ENCODE measurements around the gene PKN1. TPM values are rescaled to one million over a fixed set of nuclear protein-coding genes. Genes with fewer than 3 reads are reported as not detected.
A peak's percentile ranks its signal among the peaks of the same experiment; 100 is the strongest.

PKN1 gene
- total RNA-seq, 4 donors from 2014 or later: 56.2 to 129 (median 82.4) TPM

DNA sequence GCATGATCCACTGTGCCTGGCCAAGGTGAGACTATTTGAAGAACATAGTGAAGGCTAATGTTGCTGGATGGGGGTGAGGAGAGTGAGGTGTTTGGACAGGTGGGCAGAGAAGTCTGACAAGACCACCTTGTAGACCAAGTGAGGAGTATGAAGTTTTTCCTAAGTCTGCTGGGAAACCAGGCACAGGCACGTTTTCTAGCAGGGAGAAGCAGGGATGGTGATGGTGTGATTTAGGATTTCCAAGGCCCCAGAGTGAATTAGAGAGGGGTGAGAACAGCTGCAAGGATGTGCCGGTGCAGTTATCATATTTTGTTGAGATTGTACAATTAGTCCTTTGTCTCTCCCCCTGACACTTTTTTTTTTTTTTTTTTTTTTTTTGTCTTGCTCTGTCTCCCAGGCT lies 5.6 kb upstream of the PKN1 start:
- H3K36me3 ChIP-seq: no peaks in the 10 kb centered on the region
- intact Hi-C loops (cut with DNase I; ENCODE audit: low total_unique reads): no loop called here

DNA sequence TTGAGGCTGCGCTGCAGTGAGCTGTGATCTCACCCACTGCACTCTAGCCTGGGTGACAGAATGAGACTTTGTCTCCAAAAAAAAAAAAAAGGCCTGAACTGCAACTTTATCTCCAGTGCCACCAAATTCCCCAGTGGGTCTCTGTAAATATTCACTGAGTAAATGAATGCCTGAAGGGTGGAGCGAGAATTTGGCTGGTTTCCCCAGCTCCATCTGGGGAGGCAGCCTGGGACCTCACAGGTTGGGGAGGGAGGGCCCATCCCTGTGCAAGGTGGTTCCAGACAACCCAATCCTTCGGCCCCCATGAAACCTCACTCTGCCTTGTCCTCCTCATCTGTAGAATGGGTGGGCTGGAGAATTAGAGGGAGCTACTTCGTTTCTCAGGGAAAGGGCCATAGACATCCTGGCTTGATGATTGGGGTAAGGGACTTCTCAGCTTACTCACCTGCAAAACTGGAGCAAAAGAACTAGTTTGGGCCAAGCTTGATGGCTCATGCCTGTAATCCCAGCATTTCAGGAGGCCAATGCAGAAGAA lies 4.2 kb upstream of the PKN1 start:
- no peak overlapping the region for H3K27ac ChIP-seq
- H3K9me3 ChIP-seq: no peaks in the 10 kb centered on the region
- intact Hi-C loops (cut with DNase I; ENCODE audit: low total_unique reads): no loop called here
- no peak for TF ChIP-seq POLR2A (IDR thresholded peaks at IDR 0.05)
- TF ChIP-seq, protein P1, sequence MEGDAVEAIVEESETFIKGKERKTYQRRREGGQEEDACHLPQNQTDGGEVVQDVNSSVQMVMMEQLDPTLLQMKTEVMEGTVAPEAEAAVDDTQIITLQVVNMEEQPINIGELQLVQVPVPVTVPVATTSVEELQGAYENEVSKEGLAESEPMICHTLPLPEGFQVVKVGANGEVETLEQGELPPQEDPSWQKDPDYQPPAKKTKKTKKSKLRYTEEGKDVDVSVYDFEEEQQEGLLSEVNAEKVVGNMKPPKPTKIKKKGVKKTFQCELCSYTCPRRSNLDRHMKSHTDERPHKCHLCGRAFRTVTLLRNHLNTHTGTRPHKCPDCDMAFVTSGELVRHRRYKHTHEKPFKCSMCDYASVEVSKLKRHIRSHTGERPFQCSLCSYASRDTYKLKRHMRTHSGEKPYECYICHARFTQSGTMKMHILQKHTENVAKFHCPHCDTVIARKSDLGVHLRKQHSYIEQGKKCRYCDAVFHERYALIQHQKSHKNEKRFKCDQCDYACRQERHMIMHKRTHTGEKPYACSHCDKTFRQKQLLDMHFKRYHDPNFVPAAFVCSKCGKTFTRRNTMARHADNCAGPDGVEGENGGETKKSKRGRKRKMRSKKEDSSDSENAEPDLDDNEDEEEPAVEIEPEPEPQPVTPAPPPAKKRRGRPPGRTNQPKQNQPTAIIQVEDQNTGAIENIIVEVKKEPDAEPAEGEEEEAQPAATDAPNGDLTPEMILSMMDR (IDR thresholded peaks at IDR 0.05): no peak
- no peaks in the 10 kb centered on the region for H3K4me1 ChIP-seq
- H3K36me3 ChIP-seq: no peaks in the 10 kb centered on the region
- no peak for DNase-seq
- no peak overlapping the region for H3K4me3 ChIP-seq
- no peaks in the 10 kb centered on the region for H3K27me3 ChIP-seq

More for the DNA sequence above, 5.6 kb upstream of the PKN1 start:
- TF ChIP-seq, protein P1 (IDR thresholded peaks at IDR 0.05): no peak
- no peak for TF ChIP-seq POLR2A (IDR thresholded peaks at IDR 0.05)
- Histone ChIP-seq H3K27ac (no peak overlapping the region), H3K9me3 (no peaks in the 10 kb centered on the region), H3K27me3 (no peaks in the 10 kb centered on the region), H3K4me3 (no peak overlapping the region), H3K4me1 (no peaks in the 10 kb centered on the region)
- DNase-seq: no peak

DNA sequence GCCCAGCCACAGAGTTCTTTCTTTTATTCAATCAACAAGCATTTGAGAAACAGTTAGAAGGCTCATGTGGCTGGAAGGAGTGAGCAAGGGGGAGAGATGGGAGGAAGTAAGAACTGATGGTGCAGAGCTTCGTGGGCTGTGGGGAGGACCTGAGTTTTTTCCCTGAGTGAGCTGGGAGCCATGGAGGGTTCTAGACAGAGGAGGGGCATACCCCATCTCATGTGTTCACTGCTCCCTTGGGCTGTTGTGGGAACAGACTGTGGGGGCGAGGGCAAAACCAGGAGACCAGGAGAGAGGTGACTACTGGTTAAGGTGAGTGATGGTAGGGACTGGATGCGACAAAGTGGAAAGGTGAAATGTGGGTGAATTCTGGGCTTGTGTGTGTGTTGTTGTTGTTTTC lies 2.4 kb upstream of the PKN1 start:
- Histone ChIP-seq H3K4me3 (no peak overlapping the region), H3K36me3 (no peaks in the 10 kb centered on the region), H3K4me1 (peaks cover 0 to 6% of the 10 kb centered on the region in 2 donors), H3K9me3 (no peaks in the 10 kb centered on the region), H3K27ac (no peak overlapping the region), H3K27me3 (no peaks in the 10 kb centered on the region)
- no peak for DNase-seq
- intact Hi-C loops (cut with DNase I; ENCODE audit: low total_unique reads): no loop called here
- no peak for TF ChIP-seq POLR2A (IDR thresholded peaks at IDR 0.05)
- TF ChIP-seq, protein P1 (IDR thresholded peaks at IDR 0.05): no peak

DNA sequence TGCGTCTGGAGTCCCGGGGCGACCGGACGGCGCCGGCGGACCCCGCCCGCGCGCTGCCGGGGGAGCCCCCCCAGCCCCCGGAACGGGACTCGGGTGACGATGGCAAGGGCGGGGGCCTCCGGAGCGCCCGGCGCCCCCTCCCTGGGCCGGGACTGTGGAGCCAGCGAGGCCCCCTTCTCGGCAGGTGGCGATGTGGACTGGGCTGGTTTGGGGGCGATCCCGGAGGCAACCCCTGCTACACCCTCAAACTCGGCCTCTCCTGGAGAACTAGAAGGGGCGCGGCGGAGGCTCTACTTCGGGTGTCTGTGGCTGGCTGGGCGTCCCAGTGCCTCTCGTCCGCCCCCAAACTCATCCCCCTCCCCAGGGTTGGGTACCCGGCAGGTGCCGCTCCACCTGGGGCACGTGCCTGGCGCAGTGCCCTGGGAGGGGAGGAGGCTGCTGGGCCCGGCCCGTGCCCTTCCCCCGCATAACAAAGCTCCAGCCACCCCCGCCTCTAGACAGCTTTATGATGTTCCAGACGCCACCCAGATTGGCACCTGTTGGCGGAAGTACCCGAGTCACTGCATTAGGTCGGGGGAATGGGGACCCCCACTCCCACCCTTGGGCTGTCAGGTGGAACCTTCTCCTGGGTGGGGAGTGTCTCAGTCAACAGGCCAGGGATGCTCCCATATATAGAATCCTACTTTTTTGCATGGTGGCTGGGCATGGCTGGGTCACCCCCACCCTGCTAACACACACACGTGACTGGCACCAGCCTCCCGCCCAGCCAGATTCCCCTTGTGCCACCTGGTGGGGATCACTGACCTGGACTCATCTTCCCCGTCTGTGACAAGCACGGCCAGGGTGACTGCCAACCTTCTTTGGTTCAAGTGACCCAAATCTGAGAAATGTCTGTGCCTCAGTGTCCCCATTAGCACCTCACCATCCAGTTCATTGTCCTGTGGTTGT lies 722 bp downstream of the PKN1 start:
- Histone ChIP-seq H3K36me3 (no peaks in the 10 kb centered on the region), H3K27ac (peak overlapping the region; percentile 92 to 97), H3K4me1 (peaks cover 0 to 11% of the 10 kb centered on the region in 2 donors), H3K4me3 (peak overlapping the region; percentile 79 to 96), H3K27me3 (no peaks in the 10 kb centered on the region), H3K9me3 (no peaks in the 10 kb centered on the region)
- peak; percentile 40 to 41 for DNase-seq
- intact Hi-C loops (cut with DNase I; ENCODE audit: low total_unique reads): no loop called here
- TF ChIP-seq, protein P1 (IDR thresholded peaks at IDR 0.05): peak in 1 of 4 experiments; percentile 5
- TF ChIP-seq POLR2A (IDR thresholded peaks at IDR 0.05): no peak

Measured in uterus (tissue), 4 donors.